WI38 (cell line): Measurements from ENCODE around the gene LRP1-AS.

ENCODE experiments used
- H3K4me3 ChIP-seq: 2 replicates; pipeline ENCODE4 v1.5.1; 2011; ENCODE audit warnings: low read depth, mild to moderate bottlenecking, control low read depth, low read length
- CTCF ChIP-seq: IDR thresholded peaks from 2 replicates; pipeline ENCODE4 v1.5.1; 2012; ENCODE audit warnings: low read depth, mild to moderate bottlenecking, control low read depth, low read length

LRP1-AS gene

GRCh38 chr12:57119294-57120085 lies 27.9 kb downstream of the LRP1-AS start:
- TF ChIP-seq CTCF = no peak
- H3K4me3 ChIP-seq = no peak overlapping the region

GRCh38 chr12:57118711-57119271 lies 28.6 kb downstream of the LRP1-AS start:
- no peak for TF ChIP-seq CTCF

GRCh38 chr12:57116580-57117281 lies 30.7 kb downstream of the LRP1-AS start:
- H3K4me3 ChIP-seq = no peak overlapping the region
- TF ChIP-seq CTCF = no peak

More at GRCh38 chr12:57118711-57119271, 28.6 kb downstream of the LRP1-AS start:
- no peak overlapping the region for H3K4me3 ChIP-seq

- peak overlapping the region; percentile 81; the same call in 1 of the 2 replicates for H3K4me3 ChIP-seq
- no peak for TF ChIP-seq CTCF
Observed at GRCh38 chr12:57112492-57113294, 34.7 kb downstream of the LRP1-AS start.

GRCh38 chr12:57111031-57111734 lies 36.2 kb downstream of the LRP1-AS start, which contains the start of gene STAT6:
Gene STAT6, minus strand, starts transcription at chr12:57111362. Its CDS starts 3,084 bp downstream, at chr12:57108278.
- no peak for TF ChIP-seq CTCF

More at GRCh38 chr12:57111031-57111734, 36.2 kb downstream of the LRP1-AS start, which contains the start of gene STAT6:
- peak within 1 kb of the TSS; percentile 81 for H3K4me3 ChIP-seq
